NCI-H2196 (cell line): Measurements from ENCODE around the gene TRAF3IP1.
"Not testable (repeated sequence)": the region's sequence is repeated elsewhere in the genome, so short reads cannot be mapped to it uniquely, and the experiment has no call there.

Experiments
- DNase-seq: peaks from one replicate; lab custom pipeline; 2025; ENCODE audit not compliant: unreplicated experiment; lab: John Stamatoyannopoulos, UW

Gene TRAF3IP1

GRCh38 chr2:238305965-238306671 is 14.2 kb upstream of the TRAF3IP1 start:
- no peak for DNase-seq

GRCh38 chr2:238306672-238306998 is 13.7 kb upstream of the TRAF3IP1 start:
- DNase-seq = no peak

GRCh38 chr2:238308177-238308576 is 12.1 kb upstream of the TRAF3IP1 start:
- no peak for DNase-seq

GRCh38 chr2:238310721-238311120 is 9.6 kb upstream of the TRAF3IP1 start:
- not testable (repeated sequence) for DNase-seq

- DNase-seq = no peak
Observed at GRCh38 chr2:238313289-238313990, 6.9 kb upstream of the TRAF3IP1 start.

- no peak for DNase-seq
Observed at GRCh38 chr2:238313991-238314350, 6.3 kb upstream of the TRAF3IP1 start.

- no peak for DNase-seq
Observed at GRCh38 chr2:238314576-238314975, 5.7 kb upstream of the TRAF3IP1 start.

GRCh38 chr2:238315031-238315595 is 5.2 kb upstream of the TRAF3IP1 start:
- no peak for DNase-seq

- DNase-seq = no peak
Observed at GRCh38 chr2:238320648-238321281, 447 bp downstream of the TRAF3IP1 start.

- no peak for DNase-seq
Observed at GRCh38 chr2:238321467-238321866, 1.1 kb downstream of the TRAF3IP1 start.

GRCh38 chr2:238322001-238322411 is 1.7 kb downstream of the TRAF3IP1 start:
- DNase-seq = no peak

- DNase-seq = not testable (repeated sequence)
Observed at GRCh38 chr2:238324248-238324647, 3.9 kb downstream of the TRAF3IP1 start.

GRCh38 chr2:238325694-238326093 is 5.4 kb downstream of the TRAF3IP1 start:
- DNase-seq = no peak

GRCh38 chr2:238326801-238327365 is 6.6 kb downstream of the TRAF3IP1 start:
- no peak for DNase-seq

- DNase-seq = no peak
Observed at GRCh38 chr2:238327751-238328150, 7.4 kb downstream of the TRAF3IP1 start.

- DNase-seq = no peak
Observed at GRCh38 chr2:238330391-238330790, 10.1 kb downstream of the TRAF3IP1 start.

- DNase-seq = no peak
Observed at GRCh38 chr2:238331916-238332315, 11.6 kb downstream of the TRAF3IP1 start.

- DNase-seq = no peak
Observed at GRCh38 chr2:238334885-238335284, 14.6 kb downstream of the TRAF3IP1 start.

GRCh38 chr2:238335591-238335990 is 15.3 kb downstream of the TRAF3IP1 start:
- DNase-seq = not testable (repeated sequence)

GRCh38 chr2:238336151-238336550 is 15.8 kb downstream of the TRAF3IP1 start:
- no peak for DNase-seq

- DNase-seq = no peak
Observed at GRCh38 chr2:238336793-238337444, 16.6 kb downstream of the TRAF3IP1 start.
